Hindlimb muscle (tissue), 1 donor: Measurements from ENCODE around the gene COPS4. TPM values are rescaled to one million over a fixed set of nuclear protein-coding genes. Genes with fewer than 3 reads are reported as not detected.
"Not testable (repeated sequence)": the region's sequence is repeated elsewhere in the genome, so short reads cannot be mapped to it uniquely, and the experiment has no call there.

Experiments used
- DNase-seq: peaks from one replicate; pipeline ENCODE4 v3.0.0-alpha.2; 2013
- polyA plus RNA-seq: library from polyadenylated mRNA; unstranded; fragments of 120-200 nt; gene quantifications from one replicate; pipeline ENCODE4 v1.2.1, GENCODE V29; 2013; ENCODE audit not compliant: insufficient read length

The COPS4 gene
- polyA plus RNA-seq, 1 donor, result 50.7 TPM

DNA sequence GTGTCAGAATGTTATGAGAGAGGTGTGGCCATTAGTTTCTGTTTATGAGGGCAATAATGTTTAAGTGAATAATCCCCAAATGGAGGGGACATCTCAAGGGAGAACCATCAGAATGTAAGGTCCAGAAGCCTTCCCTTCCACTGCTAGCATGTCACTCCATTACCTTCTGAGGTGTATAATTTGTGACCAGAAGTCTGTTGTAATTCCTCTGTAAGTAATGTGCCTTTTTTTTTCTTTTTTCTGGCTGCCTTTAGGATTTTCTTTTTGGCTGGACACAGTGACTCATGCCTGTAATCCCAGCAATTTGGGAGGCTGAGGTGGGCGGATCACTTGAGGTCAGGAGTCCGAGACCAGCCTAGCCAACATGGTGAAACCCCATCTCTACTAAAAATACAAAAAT lies 10.8 kb upstream of the COPS4 start:
- no peak for DNase-seq

DNA sequence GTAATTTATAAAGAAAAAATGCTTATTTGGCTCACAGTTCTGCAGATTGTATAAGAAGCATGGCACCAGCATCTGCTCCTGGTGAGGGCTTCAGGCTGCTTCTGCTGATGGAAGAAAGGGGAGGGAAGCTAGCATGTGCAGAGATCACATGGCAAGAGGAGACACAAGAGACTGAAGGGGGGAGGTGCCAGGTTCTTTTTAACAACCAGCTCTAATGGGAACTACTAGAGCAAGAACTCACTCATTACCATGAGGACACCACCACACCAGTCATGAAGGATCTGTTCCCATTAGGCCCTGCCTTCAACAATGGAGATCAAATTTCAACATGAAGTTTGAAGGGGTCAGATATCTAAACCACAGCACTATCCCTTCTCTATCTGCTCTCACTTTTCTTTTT lies 9.4 kb upstream of the COPS4 start:
- DNase-seq, result no peak

DNA sequence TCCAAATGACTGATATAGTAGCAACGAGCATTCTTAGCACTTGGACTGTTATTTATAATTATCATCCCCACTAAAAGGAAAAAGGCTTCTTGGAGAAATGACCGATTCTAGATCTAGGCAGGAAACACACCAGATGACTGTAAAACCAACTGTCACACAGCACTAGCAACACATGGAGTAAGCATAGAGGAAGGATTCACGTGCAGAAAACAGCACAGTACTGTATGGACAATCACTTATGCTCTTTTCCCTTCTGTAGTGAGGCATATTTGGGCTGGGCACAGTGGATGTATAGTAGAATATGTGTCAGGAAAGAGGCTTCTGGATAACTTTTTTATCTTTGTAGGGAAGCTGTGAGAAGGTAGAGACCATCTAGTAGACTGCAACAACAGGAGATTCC lies 6.0 kb upstream of the COPS4 start:
- no peak for DNase-seq

DNA sequence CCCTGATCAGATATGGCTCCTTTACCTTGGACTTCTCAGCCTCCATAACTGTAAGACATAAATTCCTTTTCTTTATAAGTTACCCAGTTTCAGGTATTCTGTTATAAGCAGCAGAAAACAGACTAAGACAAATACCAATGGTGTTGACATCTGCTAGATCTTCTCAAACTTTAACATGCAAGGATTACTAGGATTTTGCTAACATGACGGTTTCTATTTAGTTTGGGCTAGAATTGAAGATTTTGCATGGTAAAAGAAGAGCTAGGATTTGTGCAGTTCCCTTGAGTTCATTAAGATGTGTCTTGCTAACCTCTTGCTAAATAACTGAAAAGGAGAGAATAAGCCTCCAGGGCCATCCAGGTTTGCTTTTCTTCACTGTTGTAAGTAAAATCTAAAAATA lies 5.3 kb upstream of the COPS4 start:
- no peak for DNase-seq

GRCh38 chr4:83036991-83037665 lies 2.1 kb downstream of the COPS4 start:
- no peak for DNase-seq

- no peak for DNase-seq
Measured at GRCh38 chr4:83040269-83040668, 5.3 kb downstream of the COPS4 start.

DNA sequence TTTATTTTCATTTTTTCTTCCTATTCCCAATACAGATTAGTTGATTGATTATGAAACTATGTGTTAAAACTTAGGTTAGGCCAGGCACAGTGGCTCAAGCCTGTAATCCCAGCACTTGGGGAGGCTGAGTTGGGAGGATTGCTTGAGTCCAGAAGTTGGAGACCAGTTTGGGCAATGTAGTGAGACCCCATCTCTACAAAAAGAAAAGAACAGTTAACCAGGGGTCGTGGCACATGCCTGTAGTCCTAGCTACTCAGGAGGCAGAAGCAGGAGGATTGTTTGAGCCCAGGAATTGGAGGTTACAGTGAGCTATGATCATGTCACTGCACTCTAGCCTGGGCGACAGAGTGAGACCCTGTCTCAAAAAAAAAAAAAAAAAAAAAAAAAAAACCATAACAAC lies 8.2 kb downstream of the COPS4 start:
- DNase-seq, result not testable (repeated sequence)

DNA sequence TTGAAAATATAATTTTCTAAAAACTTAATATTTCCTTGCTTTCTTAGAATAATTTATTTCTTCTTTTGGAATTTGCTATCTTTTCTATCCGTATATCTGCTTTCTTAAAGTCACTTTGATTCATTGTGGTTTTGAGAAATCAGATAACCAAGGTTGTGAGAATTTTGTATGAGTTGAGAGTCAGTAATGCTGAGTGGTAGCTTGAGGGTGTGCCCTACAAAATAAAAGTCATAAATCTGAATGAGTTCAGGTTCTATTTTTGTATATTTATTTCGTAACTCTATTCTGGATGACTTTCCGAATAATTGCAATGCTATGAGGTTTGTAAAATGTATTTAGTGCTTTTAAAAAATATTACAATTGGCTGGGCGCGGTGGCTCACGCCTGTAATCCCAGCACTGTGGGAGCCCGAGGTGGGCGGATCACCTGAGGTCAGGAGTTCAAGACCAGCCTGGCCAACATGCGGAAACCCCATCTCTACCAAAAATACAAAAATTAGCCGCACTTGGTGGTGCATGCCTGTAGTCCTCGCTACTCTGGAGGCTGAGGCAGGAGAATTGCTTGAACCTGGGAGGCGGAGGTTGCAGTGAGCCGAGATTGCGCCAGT lies 8.9 kb downstream of the COPS4 start:
- no peak for DNase-seq

DNA sequence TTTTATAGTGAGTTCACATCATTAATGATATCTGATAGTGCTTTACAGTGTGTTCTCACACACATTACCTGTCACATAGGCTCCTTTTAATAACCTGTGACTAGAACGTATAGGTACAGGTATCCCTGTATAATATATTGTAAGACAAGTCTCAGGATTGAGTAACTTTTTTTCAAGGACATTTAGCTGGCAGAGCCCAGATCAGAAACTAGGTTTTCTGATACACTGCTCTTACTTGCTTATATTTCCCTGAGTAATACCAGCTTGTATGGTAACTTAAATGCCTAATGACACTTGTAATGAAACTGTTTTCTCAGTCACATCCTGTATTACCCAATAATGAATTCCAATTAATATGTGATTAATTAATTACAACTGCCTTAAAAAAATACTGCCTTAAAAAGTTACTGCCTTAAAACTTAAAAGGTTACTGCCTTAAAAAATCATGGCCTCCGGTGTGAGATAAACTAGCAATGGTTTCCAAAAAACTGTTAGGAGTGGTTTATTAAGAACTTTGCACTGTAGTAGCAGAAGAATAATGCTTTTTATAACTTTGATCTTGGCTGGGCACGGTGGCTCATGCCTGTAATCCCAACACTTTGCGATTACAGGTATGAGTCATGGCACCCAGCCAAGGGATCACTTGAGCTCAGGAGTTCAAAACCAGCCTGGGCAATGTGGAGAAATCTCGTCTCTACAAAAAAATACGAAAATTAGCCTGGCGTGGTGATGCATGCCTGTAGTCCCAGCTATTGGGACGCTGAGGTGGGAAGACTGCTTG lies 11.9 kb downstream of the COPS4 start:
- DNase-seq, result no peak

DNA sequence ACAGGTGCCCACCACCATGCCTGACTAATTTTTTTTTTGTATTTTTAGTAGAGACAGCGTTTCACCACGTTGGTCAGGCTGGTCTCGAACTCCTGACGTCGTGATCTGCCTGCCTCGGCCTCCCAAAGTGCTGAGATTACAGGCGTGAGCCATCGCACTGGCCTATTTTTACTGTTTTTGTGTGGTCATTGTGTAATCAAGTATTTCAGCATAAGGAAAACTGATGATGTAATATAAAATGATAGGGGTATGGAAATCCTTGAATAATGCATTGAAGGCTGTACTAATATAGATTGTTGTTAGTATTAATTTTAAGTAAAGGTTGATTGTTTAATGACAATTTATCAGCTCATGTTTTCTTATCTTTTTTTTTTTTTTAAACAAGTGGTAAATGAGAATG lies 13.8 kb downstream of the COPS4 start:
- not testable (repeated sequence) for DNase-seq

DNA sequence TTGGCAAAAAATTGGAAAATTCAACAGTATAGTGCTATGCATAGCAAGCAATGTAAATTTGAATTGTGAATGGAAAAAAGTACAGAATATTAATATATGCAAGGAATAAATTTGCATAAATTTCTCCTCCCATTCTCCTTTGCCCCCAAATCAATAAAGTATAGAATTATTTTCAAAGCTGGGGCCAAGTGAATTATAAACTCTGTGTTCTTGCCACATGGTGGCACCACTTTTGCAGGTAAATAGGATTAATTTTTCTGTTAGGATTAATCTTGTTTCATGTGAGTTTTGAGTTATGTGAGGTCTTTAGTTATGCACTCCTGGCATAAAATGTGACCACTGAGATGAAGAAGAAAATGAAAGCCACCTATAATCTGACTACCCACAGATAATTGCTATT lies 19.9 kb downstream of the COPS4 start:
- no peak for DNase-seq

DNA sequence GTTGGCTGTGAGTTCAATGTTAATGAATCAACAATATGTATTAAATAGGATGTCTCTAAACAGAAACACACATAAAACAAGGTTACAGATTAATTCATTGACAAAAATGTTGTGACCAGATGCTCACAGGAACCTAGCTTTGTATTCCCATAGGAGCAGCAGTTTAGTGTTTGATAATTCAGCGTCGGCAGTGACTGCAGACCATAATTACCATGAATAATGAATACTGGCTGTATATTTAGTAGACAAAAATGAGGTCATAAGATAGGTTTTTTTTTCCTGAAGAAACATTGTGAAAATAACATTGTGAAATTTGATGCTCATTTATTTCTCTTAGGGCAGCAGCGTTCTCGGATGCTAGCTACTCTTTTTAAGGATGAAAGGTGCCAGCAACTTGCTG lies 27.8 kb downstream of the COPS4 start:
- no peak for DNase-seq

- no peak for DNase-seq
Measured at GRCh38 chr4:83065266-83065665, 30.3 kb downstream of the COPS4 start.

DNA sequence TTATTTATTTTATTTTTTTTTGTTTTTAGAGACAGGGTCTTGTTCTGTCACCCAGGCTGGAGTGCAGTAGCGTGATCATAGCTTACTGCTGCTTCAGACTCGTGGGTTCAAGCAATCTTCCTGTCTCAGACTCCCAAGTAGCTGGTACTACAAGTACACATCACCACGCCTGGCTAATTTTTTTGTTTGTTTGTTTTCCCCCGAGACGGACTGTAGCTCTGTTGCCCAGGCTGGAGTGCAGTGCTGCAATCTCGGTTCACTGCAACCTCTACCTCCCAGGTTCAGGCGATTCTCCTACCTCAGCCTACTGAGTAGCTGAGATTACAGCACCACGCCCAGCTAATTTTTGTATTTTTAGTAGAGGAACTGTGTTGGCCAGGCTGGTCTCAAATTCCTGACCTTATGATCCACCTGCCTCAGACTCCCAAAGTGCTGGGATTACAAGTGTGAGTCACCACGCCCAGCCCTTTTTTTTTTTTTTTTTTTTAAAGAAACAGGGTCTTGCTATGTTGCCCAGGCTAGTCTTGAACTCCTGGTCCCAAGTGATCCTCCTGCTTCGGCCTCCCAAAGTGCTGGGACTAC lies 32.2 kb downstream of the COPS4 start:
- DNase-seq, result no peak

DNA sequence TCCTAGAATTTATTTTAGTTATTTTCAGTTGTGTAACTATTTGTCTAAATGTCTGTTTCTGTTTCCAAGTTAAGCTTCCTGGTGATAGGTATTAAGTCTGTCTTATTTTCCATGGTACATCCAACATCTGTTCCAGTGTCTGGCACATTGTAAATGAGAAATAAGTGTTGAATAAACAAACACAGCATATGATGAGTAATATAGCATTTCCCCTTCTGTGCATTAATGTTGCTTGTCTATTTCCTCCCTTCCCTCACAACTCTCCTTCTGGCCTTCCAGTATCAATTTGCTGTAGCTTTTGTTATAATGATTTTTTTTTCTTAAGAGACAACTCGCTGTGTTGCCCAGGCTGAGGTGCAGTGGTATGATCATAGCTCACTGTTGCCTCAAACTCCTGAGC lies 36.1 kb downstream of the COPS4 start:
- DNase-seq, result no peak

DNA sequence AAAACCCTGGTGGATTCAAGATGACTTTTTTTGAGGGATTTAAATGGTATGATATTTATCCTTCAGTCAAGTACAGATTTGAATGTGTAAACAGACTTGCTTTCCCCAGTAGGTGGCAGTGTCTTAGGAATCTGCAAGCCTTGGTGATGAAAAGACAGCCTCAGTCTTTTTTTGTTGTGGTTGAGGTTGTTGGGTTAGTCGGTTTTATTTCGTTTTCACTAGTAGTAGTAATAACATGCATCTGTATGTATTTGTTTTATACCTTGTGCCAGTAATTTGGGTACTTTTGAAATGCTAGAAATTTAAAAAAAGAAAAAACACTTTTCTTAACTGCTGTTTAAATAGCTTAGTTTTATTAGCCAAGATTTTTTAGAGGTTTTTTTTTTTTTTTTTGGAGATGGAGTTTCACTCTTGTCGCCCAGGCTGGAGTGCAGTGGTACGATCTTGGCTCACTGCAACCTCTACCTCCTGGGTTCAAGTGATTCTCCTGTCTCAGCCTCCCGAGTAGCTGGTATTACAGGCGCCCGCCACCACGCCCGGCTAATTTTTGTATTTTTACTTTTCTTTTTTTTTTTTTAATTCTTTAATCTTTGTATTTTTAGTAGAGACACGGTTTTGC lies 39.2 kb downstream of the COPS4 start:
- peak; percentile 21 for DNase-seq

GRCh38 chr4:83074783-83075182 lies 39.8 kb downstream of the COPS4 start:
- not testable (repeated sequence) for DNase-seq

DNA sequence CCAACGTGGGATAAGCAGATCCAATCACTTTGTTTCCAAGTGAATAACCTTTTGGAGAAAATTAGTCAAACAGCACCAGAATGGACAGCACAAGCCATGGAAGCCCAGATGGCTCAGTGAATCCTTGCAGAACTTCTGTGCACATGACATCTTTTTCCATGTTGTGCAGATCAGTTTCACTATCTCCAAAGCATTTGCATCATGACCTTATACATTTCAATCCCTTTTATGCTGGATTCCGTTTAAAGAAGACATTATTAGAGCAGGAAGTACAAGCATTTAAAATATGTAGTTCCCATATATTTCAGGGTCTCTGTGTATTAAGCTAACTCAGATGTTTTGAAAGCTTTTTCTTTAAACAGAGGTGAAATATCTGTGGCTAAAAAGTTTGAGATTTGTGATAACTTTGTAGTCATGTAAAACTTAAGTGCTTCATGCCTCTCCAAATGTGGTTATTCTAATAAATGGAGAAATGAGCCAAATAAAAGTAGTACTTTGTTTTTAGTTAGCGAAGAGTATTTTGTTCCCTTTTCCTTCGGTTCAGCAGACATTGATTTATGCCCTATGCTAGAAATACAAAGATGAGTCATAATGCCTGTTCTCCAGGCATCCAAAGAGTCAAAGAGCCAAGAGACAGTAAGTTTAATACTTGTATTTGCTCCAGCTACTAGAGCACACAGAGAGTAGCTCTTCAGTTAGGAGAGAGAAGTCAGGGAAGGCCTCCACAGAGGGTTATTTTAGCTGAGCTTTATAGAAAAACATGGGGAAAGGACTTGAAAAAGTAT lies 40.5 kb downstream of the COPS4 start:
- peak; percentile 12 for DNase-seq

- DNase-seq, result no peak
Measured at GRCh38 chr4:83080561-83080960, 45.6 kb downstream of the COPS4 start.

DNA sequence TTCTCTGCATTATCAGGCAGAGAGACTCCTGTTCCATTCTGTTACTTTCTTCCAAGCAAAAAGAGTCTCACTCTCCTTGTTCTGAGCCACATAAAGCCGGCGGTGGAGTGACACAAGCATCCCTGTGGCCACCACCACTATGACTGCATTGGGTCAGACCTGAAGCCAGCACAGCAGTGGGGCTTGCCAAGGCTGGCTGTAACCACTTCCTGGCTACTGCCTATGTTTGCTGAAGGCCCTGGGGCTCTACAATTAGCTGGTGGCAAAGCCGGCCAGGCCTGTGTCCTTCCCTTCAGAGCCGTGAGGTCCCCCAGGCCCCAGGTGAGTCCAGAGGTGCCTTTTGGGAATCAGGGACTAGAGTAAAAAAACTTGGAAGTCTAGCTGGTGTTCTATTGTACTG lies 47.8 kb downstream of the COPS4 start:
- no peak for DNase-seq

DNA sequence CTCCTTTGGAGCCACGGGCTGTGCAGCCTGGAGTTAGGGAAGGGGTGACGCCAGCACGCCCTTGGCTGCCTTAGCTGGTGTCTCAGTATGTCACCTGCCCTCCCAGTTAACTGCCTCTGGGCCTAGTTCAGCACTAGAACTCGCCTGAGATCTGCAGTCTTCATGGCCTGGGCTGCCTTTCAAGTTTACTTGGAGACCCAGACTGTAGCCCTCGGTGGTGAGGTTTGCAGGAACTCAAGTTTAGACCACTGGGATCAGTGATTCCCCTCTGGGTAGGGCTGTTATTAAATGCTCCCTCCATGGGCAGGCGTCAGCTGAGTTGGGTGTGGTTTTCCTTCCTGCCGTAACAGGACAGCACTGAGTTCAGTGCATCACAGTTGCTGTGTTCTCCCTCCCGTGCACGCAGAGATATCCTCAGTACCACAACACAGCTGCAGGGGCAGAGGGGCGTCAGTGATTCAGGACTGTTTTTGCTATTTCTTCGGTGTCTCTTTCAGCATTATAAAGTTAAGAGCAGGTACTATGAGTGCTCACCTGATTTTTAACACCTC lies 49.0 kb downstream of the COPS4 start:
- DNase-seq, result no peak

GRCh38 chr4:83084956-83085355 lies 50.0 kb downstream of the COPS4 start:
- not testable (repeated sequence) for DNase-seq
